GM18526 (cell line): Measurements from ENCODE around the gene RASGRP4.

Experiments
- POLR2A ChIP-seq: IDR thresholded peaks from 3 replicates; pipeline ENCODE4 v1.6.1; 2011; ENCODE audit not compliant: insufficient read length; ENCODE audit errors: extremely low read depth

The RASGRP4 gene

GRCh38 chr19:38429811-38430156 lies 3.8 kb upstream of the RASGRP4 start:
- no peak for TF ChIP-seq POLR2A

DNA sequence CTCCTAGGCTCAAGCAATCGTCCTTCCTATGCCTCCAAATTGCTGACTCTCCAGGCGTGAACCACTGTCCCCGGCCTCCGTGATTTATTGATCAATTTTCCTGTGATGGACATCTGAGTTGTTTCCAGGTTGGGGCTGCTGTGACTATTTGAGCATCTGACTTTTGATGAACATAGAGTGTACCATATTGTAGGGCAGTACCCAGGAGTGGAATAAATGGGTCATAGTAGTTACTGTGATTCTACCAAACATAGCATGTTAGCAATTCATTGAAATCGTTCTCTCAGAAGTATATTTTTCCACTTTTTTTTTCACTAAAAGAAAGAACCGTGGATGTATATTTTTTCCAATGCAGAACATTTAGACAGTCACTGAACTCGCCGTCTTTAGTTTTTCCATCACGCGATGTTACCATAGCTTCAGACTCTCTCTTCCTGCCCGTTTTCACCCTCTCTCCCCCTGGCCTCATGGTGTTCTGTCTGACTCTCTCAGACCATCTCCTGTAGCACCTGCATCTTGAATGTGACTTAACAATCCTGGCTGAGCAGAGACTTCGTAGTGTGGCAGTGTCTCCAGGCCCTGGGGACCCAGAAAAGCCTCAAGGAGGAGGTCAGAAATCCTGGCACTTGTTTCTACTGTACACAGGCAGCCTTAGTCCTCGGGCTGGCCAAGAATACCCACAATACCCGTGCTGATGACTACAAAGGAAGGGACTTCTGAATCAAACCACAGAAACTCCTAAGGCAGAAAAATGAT lies 3.2 kb upstream of the RASGRP4 start:
- no peak for TF ChIP-seq POLR2A

DNA sequence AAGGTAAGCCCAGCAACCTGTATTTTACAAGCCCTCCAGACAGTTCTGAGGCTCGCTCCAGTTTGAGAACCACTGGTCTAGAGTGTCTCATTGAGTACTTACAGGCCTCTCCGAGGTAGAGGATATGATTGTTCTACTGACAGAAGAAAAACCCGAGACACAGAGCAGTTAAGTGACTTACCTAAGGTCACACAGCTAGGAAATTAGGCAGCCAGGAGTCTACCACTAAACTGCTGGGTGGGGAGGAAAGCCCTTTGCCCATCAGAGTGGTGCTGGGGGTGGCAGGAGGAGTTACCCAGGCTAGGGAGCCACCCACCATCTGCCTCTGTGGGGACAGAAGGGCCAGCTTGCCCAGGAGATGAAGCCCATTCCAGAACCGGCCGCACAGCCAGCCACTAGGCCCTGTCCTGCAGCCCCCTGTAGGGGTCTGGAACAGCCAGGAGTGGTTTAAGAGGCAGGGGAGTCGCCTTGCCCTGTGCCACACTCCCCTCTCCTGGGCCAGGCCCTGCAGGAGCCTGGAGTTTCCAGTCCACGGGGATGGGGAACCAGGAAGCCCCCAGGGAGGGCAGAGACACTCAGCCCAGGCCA lies 703 bp downstream of the RASGRP4 start:
- no peak for TF ChIP-seq POLR2A

DNA sequence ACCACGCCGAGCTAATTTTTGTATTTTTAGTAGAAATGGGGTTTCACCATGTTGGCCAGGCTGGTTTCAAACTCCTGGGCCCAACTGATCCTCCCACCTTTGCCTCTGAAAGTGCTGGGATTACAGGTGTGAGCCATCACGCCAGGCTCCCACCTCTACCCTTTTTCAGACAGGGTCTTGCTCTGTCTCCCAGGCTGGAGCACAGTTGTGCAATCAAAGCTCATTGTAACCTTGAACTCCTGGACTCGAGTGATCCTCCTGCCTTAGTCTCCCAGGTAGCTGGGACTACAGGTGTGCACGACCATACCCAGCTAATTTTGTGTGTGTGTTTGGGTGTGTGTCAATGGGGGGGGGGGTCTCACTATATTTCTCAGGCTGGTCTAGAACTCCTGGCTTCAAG lies 1.7 kb downstream of the RASGRP4 start:
- no peak for TF ChIP-seq POLR2A

GRCh38 chr19:38422438-38422837 lies 3.6 kb downstream of the RASGRP4 start:
- TF ChIP-seq POLR2A: no peak

DNA sequence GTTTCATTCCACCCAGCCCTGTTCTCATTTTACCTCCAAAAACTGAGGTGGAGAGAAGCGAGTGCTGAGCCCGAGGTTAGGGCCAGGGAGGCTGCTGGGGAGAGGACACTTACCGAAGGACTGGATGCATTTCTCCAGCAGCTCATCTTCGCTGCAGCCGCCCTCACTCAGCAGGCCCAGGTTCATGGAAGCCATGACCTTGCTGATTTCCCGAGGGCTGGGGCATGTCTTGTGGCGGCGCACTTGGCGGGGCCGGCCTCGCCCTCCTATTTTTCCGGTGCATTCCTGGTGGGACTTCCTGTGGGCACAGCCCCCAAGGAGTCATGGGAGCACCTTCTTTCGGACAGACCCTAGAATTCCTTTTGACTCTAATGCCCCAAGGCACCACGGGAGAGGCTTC lies 4.2 kb downstream of the RASGRP4 start:
- no peak for TF ChIP-seq POLR2A

GRCh38 chr19:38420935-38421334 lies 5.1 kb downstream of the RASGRP4 start:
- TF ChIP-seq POLR2A: no peak

DNA sequence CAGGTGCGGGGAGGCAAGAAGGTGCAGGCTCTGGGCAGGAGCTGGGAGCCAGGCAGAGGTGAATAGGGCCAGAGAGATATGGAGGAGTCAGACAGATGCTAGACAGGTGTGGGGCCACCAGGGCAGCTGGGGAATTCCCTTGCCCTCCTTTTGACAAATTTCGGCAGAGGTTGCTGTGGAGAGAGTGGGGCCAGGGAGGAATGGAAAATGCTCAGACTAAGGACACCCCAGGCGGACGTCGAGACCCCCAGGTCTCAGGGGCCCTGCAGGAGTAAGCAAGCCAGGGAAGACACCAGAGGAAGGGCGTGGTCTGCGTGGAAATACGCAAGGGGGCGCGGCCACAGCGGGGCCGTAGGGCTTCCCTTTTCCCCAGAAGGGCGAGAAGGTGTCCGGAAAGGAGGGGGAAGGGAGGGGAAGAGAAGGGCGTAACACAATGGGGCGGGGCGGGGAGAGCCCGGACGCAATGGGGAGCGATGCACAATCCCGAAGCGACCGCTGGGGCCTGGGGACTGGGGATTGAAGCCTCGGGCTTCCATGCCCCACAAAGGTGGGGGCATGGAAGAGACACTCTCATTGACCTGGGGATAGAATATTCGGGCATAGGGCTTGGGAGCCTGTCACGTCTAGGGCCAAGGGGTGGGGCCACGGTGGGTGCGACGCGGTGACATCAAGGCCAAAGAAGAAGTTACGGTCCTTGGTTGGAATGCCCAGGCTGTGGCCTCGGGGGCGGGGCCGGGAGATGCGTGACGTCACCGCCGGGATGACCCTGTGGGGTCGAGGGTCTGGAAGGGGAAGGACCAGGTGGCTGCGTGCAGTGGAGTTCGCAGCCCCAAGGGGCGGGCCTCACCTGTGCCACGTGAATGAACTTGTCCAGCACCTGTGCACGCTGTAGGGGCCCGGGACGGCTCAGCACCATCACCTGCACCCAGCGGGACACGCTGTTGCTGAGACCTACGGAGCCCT lies 8.2 kb downstream of the RASGRP4 start:
- TF ChIP-seq POLR2A: no peak

DNA sequence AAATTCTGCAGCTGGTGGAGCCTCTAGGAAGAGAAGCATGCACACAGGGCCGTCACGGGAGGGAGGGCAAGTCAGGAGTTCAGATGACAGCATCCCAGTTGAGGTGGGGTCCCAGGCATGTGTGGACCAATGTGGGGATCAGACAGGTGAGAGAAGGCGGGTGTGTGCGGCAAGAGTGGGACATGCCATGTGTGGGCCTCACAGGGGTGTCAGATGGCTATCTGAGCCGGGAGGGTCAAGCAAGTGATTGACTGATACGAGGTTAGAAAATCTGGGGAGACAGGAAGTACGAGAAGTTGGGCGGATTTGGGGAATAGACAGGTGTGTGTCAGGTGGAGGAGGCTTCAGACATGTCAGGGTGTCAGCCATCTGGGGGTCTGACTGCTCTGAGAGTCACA lies 8.9 kb downstream of the RASGRP4 start:
- TF ChIP-seq POLR2A: no peak

DNA sequence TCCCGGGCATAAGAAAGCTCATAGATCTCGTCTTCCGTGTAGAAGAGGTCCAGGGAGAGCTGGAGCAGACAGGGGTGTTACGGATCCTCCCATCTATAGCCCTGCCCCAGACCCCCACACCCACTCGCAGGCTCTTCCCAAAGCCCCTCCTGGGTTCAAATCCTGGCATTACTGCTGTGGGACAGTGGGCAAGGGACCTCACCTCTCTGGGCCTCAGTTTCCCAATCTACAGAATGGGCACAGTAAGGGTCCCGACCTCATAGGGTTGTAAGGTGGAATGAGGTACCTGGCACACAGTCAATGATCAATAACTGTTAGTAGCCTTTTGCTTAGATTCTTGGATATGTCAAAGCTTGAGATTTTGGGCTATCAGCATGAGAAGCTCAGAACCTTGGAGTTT lies 12.6 kb downstream of the RASGRP4 start:
- TF ChIP-seq POLR2A: no peak

- no peak for TF ChIP-seq POLR2A
Measured at GRCh38 chr19:38412961-38413360, 13.1 kb downstream of the RASGRP4 start.

- no peak for TF ChIP-seq POLR2A
Measured at GRCh38 chr19:38412491-38412890, 13.5 kb downstream of the RASGRP4 start.

DNA sequence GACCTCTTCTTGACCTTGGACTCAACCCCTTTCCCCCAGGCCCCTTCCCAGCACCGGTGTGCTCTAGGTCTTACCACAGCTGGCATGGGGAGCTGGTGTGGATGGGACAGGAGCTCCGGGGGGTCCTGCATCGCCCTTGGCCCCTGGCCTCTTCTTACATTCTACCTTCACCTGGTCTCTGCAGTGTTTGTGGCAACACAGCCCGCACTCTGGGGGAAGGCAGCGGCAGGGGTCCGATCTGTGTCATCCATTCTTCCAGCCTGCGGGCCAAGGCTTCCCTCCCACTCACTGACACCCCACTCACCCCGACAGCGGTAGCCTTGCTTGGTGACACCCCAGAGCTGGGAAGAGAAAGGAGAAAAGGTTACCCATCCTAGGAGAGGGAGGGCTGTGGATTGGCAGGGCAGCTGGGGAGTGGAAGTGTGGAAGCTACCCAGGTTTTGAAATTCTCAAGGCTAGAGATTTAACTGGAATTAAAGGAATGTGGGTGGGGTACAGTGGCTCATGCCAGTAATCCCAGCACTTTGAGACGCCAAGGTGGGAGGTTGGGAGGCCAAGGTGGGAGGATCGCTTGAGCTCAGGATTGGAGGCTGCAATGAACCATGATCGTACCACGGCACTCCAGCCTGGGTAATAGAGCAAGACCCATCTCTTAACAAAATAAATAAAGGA lies 14.8 kb downstream of the RASGRP4 start:
- no peak for TF ChIP-seq POLR2A

DNA sequence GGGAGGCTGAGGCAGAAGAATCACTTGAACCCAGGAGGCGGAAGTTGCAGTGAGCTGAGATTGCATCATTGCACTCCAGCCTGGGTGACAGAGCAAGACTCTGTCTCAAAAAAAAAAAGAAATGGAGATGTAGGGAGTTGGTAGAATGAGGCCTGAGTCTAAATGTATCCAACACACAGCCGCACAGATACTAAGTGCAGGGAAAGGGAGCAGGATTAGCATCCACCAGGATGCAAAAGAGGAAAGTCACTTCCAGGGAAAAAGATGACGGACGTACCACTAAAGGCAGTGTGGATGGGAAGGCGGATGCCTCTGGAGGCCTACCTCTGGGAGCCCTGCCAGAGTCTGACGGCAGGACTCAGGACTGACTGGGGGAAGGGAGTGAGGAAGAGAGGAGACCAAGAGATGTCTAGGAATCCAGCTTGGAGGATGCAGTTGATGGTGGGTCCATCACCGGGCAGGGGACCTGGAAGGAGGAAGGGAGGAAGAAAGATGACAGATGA lies 16.3 kb downstream of the RASGRP4 start:
- TF ChIP-seq POLR2A: no peak

GRCh38 chr19:38405276-38405675 lies 20.7 kb downstream of the RASGRP4 start:
- no peak for TF ChIP-seq POLR2A
